Testis (tissue), 2 donors: ENCODE results near the gene XXYLT1.

Experiments used
- CTCF ChIP-seq, 3 experiments: fragments of 450-650 bp in 2 of 3; fragments of 200-600 bp in 1 of 3; sonication (generic) in 1 of 3; IDR thresholded peaks; one replicate each; pipeline ENCODE4 v1.5.1; 2016 to 2019; ENCODE audit warnings: antibody characterized with exemption in 3 of 3, mild to moderate bottlenecking in 2 of 3, moderate library complexity in 1 of 3
- POLR2A ChIP-seq: fragments of 450-650 bp; IDR thresholded peaks from one replicate; pipeline ENCODE4 v1.6.1; 2017; ENCODE audit warnings: antibody characterized with exemption, mild to moderate bottlenecking, moderate library complexity

- TF ChIP-seq CTCF (IDR thresholded peaks at IDR 0.05) (no peak), POLR2A (no peak)
These were observed 222.7 kb downstream of the XXYLT1 start for GRCh38 chr3:195048059-195048905.
